SU-DHL-6 (cell line): Measurements from ENCODE around the gene TULP4.

ENCODE experiments used
- H2AFZ ChIP-seq: fragments of 200-600 bp; sonication (generic); 2 replicates; pipeline ENCODE4 v1.6.1; 2014; ENCODE audit warnings: low read depth, mild to moderate bottlenecking, moderate library complexity, mixed read lengths, antibody characterized with exemption, low read length; ENCODE audit not compliant: severe bottlenecking
- H3F3A ChIP-seq: fragments of 200-600 bp; shearing (Covaris generic); 2 replicates; pipeline ENCODE4 v1.6.0; 2016; ENCODE audit warnings: antibody characterized with exemption, mild to moderate bottlenecking; ENCODE audit not compliant: insufficient read depth
- H3K27ac ChIP-seq: fragments of 200-600 bp; sonication (generic); 2 replicates; pipeline ENCODE4 v1.5.1; 2016; ENCODE audit warnings: low read depth, mild to moderate bottlenecking, low read length, moderate library complexity, mixed read lengths
- H3K27me3 ChIP-seq: fragments of 200-600 bp; sonication (generic), shearing (Covaris generic); 2 replicates; pipeline ENCODE4 v1.6.0; 2014; ENCODE audit warnings: mild to moderate bottlenecking, low read length
- H3K36me3 ChIP-seq: fragments of 200-600 bp; sonication (generic); 2 replicates; pipeline ENCODE4 v1.6.1; 2014; ENCODE audit warnings: mild to moderate bottlenecking, low read length, mixed read lengths
- H3K4me2 ChIP-seq: fragments of 300-600, 200-600 bp; shearing (Covaris generic), sonication (generic); 2 replicates; pipeline ENCODE4 v1.6.0; 2014; ENCODE audit warnings: low read length, low read depth, mild to moderate bottlenecking; ENCODE audit not compliant: poor library complexity, severe bottlenecking
- H3K4me3 ChIP-seq: fragments of 200-600 bp; sonication (generic); 2 replicates; pipeline ENCODE4 v1.5.1; 2014; ENCODE audit warnings: antibody characterized with exemption, low read length, mild to moderate bottlenecking, mixed read lengths; ENCODE audit not compliant: insufficient read depth, poor library complexity, severe bottlenecking
- H3K79me2 ChIP-seq: fragments of 200-600 bp; sonication (generic); 2 replicates; pipeline ENCODE4 v1.6.1; 2014; ENCODE audit warnings: mild to moderate bottlenecking, low read length, moderate library complexity; ENCODE audit not compliant: insufficient read depth
- H3K9ac ChIP-seq: fragments of 200-600 bp; sonication (generic); 2 replicates; pipeline ENCODE4 v1.7.0; 2014; ENCODE audit warnings: mild to moderate bottlenecking, low read length
- H3K9me2 ChIP-seq: fragments of 200-600 bp; sonication (generic); replicated peaks from 2 replicates; pipeline ENCODE4 v1.6.1; 2014; ENCODE audit warnings: low read length; ENCODE audit not compliant: insufficient read depth
- H3K9me3 ChIP-seq: fragments of 200-600 bp; sonication (generic); 2 replicates; pipeline ENCODE4 v1.6.1; 2014; ENCODE audit warnings: low read length, mixed read lengths; ENCODE audit not compliant: insufficient read depth
- H4K20me1 ChIP-seq: fragments of 200-600 bp; sonication (generic); 2 replicates; pipeline ENCODE4 v1.6.1; 2014; ENCODE audit warnings: low read depth, mild to moderate bottlenecking, antibody characterized with exemption, low read length, moderate library complexity, mixed read lengths
- EZH2phosphoT487 ChIP-seq: fragments of 200-600 bp; sonication (generic), shearing (Covaris generic); conservative IDR thresholded peaks from 2 replicates; pipeline ENCODE4 v1.6.1; 2018; ENCODE audit warnings: mild to moderate bottlenecking, antibody characterized with exemption, low read length, moderate library complexity, mixed read lengths
- TF ChIP-seq, protein P1 (sequence below): fragments of 200-600 bp; sonication (generic); IDR thresholded peaks from one replicate; pipeline ENCODE4 v1.5.1; 2017; ENCODE audit warnings: antibody characterized with exemption, mild to moderate bottlenecking, low read length, moderate library complexity; ENCODE audit not compliant: insufficient read depth, poor library complexity, severe bottlenecking

Gene TULP4, protein sequence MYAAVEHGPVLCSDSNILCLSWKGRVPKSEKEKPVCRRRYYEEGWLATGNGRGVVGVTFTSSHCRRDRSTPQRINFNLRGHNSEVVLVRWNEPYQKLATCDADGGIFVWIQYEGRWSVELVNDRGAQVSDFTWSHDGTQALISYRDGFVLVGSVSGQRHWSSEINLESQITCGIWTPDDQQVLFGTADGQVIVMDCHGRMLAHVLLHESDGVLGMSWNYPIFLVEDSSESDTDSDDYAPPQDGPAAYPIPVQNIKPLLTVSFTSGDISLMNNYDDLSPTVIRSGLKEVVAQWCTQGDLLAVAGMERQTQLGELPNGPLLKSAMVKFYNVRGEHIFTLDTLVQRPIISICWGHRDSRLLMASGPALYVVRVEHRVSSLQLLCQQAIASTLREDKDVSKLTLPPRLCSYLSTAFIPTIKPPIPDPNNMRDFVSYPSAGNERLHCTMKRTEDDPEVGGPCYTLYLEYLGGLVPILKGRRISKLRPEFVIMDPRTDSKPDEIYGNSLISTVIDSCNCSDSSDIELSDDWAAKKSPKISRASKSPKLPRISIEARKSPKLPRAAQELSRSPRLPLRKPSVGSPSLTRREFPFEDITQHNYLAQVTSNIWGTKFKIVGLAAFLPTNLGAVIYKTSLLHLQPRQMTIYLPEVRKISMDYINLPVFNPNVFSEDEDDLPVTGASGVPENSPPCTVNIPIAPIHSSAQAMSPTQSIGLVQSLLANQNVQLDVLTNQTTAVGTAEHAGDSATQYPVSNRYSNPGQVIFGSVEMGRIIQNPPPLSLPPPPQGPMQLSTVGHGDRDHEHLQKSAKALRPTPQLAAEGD (N-terminal part only)

DNA sequence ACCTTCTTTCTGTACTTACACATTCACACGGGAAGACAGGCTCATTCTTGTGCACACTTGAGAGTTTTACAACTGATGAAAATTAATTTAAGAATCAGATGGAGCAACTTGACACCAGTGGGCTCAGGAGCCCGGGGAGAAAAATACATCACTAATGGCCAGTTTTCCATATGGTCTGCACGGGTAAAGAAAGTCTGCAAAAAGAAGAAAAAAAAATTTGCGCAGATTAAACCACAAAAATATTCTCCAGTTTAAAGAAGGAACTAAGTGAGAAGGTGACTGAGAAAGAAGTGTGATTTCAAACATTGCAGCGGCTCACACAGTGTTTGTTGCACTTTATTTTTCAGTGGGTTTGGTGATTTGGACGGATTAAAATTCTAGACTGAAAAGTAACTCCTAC, at the start of gene TULP4:
Gene TULP4, plus strand, starts transcription at position 301 of the 400 bp plus-strand sequence. CDS start 1,552 bp downstream, outside the sequence.
- Histone ChIP-seq H3K9me3 (no peaks in the 10 kb centered on the region), H3K9ac (no peak within 1 kb of the TSS), H4K20me1 (no peaks in the 10 kb centered on the region), H2AFZ (no peak within 1 kb of the TSS), H3F3A (no peaks in the 10 kb centered on the region), H3K79me2 (peaks cover 11% of the 10 kb centered on the region; the same call in 1 of the 2 replicates), H3K27me3 (no peaks in the 10 kb centered on the region), H3K4me2 (no peak within 1 kb of the TSS), H3K4me3 (no peak within 1 kb of the TSS), H3K9me2 (no peaks in the 10 kb centered on the region), H3K27ac (no peak within 1 kb of the TSS), H3K36me3 (peaks cover 7% of the 10 kb centered on the region)
- TF ChIP-seq, protein P1, sequence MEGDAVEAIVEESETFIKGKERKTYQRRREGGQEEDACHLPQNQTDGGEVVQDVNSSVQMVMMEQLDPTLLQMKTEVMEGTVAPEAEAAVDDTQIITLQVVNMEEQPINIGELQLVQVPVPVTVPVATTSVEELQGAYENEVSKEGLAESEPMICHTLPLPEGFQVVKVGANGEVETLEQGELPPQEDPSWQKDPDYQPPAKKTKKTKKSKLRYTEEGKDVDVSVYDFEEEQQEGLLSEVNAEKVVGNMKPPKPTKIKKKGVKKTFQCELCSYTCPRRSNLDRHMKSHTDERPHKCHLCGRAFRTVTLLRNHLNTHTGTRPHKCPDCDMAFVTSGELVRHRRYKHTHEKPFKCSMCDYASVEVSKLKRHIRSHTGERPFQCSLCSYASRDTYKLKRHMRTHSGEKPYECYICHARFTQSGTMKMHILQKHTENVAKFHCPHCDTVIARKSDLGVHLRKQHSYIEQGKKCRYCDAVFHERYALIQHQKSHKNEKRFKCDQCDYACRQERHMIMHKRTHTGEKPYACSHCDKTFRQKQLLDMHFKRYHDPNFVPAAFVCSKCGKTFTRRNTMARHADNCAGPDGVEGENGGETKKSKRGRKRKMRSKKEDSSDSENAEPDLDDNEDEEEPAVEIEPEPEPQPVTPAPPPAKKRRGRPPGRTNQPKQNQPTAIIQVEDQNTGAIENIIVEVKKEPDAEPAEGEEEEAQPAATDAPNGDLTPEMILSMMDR, result no peak
- no peak for TF ChIP-seq EZH2phosphoT487

DNA sequence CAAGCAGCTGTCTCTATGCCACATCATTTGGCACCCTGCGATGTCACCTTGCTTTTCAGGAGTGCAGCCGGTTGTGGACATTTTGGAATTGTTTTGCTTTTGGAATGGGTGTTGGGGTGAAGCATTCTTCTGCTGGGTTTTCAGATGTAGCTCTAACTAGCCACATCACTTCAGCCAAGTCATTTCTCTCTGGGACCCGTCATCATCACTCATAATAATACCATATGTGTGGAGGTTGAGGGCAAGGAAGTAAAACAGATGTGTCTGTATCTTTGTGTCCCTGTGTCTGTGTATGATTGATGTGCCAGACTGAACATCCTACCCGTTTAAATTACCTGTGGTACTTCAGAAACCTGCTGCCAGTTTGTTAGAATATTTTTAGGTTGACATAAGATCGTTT, 49.5 kb upstream of the TULP4 start:
- Histone ChIP-seq H3K9me2 (no peaks in the 10 kb centered on the region), H3K4me2 (no peak overlapping the region), H3F3A (no peaks in the 10 kb centered on the region), H3K27ac (no peak overlapping the region), H3K4me3 (no peak overlapping the region), H3K79me2 (peaks cover 74% of the 10 kb centered on the region), H3K27me3 (no peaks in the 10 kb centered on the region), H3K36me3 (no peaks in the 10 kb centered on the region), H3K9ac (no peak overlapping the region), H2AFZ (no peak overlapping the region), H3K9me3 (no peaks in the 10 kb centered on the region), H4K20me1 (no peaks in the 10 kb centered on the region; the same call in 1 of the 2 replicates)
- TF ChIP-seq, protein P1, result no peak
- TF ChIP-seq EZH2phosphoT487, result no peak

DNA sequence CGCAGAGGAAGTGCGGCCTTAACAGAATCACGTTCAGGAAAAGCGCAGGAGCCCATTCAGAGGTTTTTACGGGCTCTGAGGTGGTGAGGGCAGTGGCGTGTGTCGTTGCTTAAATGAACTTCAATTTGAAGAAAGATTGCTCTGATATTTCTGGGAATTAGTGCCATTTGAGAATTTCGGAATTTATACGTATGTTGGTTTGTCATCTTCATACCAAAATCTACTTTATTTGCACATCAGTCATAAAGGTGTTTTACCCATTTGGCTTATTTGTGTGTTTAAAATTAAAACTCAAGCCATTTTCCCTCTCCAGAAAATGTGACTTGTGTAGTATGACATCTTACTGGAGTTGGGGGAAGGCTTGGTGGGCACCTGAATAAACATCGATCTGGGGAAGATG, 48.1 kb upstream of the TULP4 start:
- H3K27me3 ChIP-seq, result no peaks in the 10 kb centered on the region
- TF ChIP-seq, protein P1, result no peak
- TF ChIP-seq EZH2phosphoT487, result no peak
- H3K79me2 ChIP-seq, result peaks cover 72% of the 10 kb centered on the region
- no peak overlapping the region for H3K4me3 ChIP-seq
- H3F3A ChIP-seq, result no peaks in the 10 kb centered on the region
- H4K20me1 ChIP-seq, result no peaks in the 10 kb centered on the region; the same call in 1 of the 2 replicates
- H3K9me2 ChIP-seq, result no peaks in the 10 kb centered on the region
- no peak overlapping the region for H3K27ac ChIP-seq
- H3K36me3 ChIP-seq, result no peaks in the 10 kb centered on the region
- no peaks in the 10 kb centered on the region for H3K9me3 ChIP-seq
- no peak overlapping the region for H3K4me2 ChIP-seq
- no peak overlapping the region for H2AFZ ChIP-seq
- H3K9ac ChIP-seq, result no peak overlapping the region
